NCI-H524 (cell line): ENCODE data around the gene PDLIM5.
"Not testable (repeated sequence)": the region's sequence is repeated elsewhere in the genome, so short reads cannot be mapped to it uniquely, and the experiment has no call there.

ENCODE experiments used
- DNase-seq, 2 experiments: peaks; one replicate each; lab custom pipeline; 2025; lab: John Stamatoyannopoulos, UW

PDLIM5 gene

DNA sequence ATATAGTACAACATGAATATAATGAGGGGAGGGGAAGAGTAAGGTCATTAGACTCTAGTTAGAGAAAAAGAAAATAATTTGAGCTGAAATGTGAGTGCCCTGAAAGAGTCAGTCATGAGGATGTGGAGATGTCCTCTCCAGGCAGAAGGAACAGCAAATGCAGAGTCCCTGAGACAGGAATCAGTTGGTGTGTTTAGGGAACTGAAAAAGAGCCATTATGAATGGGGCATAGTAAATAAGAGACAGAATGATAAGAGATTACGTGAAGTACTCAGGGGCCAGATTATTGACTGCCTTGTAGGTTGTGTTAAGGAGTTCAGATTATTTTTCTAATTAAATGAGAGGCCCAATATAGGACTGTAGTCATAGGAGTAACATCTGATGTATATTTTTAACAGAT lies 147.0 kb downstream of the PDLIM5 start:
- DNase-seq, result no peak

- DNase-seq, result no peak
Observed at GRCh38 chr4:94603170-94603747, 151.5 kb downstream of the PDLIM5 start.

DNA sequence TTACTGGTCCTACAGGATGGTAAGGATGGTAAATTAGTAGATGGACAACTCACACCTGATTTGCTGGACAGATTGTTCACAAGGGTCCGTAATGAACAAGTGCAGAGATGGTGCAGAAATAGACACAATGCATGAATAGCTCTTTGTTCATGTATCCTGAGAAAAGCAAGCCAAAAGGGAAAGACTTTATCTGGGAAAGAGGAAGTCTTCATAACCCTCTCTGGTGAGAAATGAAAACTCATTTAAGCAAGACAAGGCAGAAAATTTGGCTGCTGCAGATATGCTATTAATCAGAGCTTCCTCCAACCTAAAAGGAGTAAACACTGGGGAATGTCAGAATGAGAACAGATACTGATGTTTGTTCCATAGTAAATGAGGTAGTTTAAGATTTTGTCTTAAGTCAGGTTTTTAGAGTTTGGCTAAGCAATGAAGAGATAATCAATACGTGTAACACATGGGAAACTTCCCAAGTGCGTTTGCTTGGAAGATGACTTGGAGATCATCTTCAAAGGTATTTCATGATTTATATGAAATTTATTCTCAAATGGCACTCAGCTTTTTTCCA lies 153.6 kb downstream of the PDLIM5 start:
- DNase-seq, result no peak

- DNase-seq, result no peak
Observed at GRCh38 chr4:94610145-94610544, 158.4 kb downstream of the PDLIM5 start.

- no peak for DNase-seq
Observed at GRCh38 chr4:94613248-94613647, 161.5 kb downstream of the PDLIM5 start.

DNA sequence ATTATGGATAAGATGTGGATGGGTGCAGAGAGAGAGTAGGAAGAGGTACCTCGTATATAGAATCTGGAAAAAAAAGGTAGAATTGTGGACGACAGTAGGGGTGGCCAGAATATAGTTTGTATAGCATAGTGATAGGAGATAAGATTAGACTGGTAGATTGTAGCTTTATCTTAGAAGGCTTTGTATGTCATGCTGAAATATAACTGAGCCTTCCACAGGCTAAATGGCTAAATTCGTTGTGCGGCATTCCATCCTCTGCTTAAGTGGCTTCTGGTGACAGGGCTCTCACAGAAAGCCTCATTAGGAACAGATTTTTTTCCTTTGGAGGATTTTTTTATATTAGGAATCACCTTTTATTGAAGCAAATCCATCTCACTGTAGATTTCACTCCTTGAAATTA lies 163.7 kb downstream of the PDLIM5 start:
- no peak for DNase-seq

GRCh38 chr4:94621491-94622080 lies 169.8 kb downstream of the PDLIM5 start:
- DNase-seq, result peak in 1 of 2 experiments; percentile 28

DNA sequence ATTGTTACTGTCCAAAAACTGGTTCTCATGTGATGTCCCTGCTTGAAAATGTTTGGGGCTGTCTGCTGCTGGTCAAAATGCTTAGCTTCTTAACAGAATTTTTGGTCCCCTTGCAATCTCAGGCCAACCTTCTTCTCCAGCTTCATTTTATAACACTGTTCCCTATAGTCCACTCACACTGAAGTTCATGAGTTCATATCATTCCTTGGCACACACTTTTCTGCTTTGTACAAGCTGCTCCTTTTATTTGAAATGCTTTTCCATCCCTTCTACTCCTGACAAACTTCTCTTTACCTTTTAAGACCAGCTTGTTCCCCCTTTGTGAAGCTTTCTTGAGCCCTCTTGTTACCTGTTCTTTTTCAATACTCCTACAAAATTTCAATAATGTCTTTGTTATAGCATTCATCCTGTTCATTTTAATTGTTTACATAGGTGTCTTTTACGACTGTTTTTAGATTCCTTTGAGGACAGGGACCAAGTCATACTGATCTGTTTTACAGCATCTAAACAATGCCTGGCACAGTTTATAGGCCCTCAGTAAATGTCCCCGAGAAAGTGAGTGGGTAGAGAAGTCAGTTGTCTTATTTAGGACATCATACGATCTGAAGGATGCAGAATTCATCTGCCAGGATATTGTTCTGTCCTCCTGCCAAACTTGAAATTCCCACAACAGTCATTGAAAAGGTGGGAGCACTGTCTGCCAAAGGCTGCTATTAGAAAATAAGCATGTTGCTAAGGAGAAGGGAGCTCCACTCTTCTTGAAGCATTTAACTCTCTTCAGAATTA lies 171.6 kb downstream of the PDLIM5 start:
- no peak for DNase-seq

GRCh38 chr4:94626942-94627341 lies 175.2 kb downstream of the PDLIM5 start:
- no peak for DNase-seq

GRCh38 chr4:94629058-94629457 lies 177.3 kb downstream of the PDLIM5 start:
- DNase-seq, result not testable (repeated sequence)

- peak in 1 of 2 experiments; percentile 38 for DNase-seq
Observed at GRCh38 chr4:94629837-94630236, 178.1 kb downstream of the PDLIM5 start.

GRCh38 chr4:94634271-94634670 lies 182.5 kb downstream of the PDLIM5 start:
- peak in 1 of 2 experiments; percentile 78 for DNase-seq

- DNase-seq, result no peak
Observed at GRCh38 chr4:94635177-94635576, 183.4 kb downstream of the PDLIM5 start.

- peak in 1 of 2 experiments; percentile 38 for DNase-seq
Observed at GRCh38 chr4:94636004-94636403, 184.3 kb downstream of the PDLIM5 start.

- no peak for DNase-seq
Observed at GRCh38 chr4:94639298-94639697, 187.6 kb downstream of the PDLIM5 start.

GRCh38 chr4:94640151-94640550 lies 188.4 kb downstream of the PDLIM5 start:
- no peak for DNase-seq

- DNase-seq, result no peak
Observed at GRCh38 chr4:94641702-94642560, 190.2 kb downstream of the PDLIM5 start.

DNA sequence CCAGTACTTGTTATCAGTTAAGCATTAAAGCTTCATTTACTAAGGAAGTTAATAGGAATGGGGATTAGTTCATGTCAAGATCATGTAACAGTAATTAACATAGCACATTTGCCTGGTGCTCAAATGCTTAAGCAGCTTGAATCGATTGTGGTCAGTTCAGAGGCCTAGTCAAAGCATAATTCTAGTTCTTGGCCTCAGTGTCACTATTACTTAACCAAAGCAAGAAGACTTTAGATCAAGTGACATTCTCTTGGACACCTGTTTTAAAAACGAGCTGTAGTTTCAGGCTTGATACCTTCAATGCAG lies 190.8 kb downstream of the PDLIM5 start:
- peak in 1 of 2 experiments; percentile 75 for DNase-seq

DNA sequence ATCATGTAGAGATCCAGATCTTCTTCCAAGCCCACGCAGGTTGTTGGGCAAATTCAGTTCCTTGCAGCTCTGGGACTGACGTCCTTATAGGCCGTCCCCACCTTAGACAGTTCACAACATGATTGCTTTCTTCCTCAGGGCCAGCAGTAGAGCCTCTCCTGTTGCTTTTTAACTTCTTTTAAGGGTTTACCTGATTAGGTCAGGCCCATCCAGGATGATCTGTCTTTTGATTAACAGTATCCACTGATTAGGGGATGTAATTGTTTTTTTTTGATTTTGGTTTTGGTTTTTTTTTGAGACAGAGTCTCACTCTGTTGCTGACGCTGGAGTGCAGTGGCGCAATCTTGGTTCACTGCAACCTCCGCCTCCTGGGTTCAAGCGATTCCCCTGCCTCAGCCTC lies 197.0 kb downstream of the PDLIM5 start:
- no peak for DNase-seq

DNA sequence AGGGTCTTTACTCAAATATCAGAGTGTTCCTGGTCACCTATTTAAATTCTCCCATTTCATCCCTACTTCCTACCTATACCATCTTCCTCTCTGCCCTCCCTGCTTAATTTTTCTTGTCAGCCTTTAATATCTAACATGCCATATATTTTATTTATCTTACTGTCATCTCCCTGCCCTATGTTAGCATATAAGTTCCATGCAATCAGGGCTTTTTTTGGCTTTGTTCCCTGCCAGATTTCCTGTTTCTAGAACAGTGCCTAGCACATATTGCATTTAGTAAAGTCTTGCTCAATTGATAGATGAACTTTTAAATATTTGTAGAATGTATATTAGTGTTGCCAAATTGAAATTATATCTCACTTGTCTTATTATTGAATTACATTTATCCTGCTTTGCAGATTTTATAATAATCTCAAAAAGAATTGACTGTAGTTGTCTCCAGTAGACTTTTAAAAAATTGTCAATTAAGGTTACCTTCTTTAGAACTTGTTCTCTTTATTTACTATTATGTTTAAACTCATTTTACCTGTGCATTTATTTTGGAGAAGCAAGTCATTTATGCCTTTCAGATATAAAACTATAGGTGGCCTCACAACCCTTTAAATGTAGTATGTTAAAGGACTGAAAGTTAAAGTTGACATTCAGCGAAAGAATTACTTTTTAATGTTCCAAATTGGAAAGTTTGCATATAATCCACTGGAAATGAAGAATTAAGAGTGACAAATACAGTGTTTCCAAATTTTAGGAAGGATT lies 197.8 kb downstream of the PDLIM5 start:
- DNase-seq, result no peak

DNA sequence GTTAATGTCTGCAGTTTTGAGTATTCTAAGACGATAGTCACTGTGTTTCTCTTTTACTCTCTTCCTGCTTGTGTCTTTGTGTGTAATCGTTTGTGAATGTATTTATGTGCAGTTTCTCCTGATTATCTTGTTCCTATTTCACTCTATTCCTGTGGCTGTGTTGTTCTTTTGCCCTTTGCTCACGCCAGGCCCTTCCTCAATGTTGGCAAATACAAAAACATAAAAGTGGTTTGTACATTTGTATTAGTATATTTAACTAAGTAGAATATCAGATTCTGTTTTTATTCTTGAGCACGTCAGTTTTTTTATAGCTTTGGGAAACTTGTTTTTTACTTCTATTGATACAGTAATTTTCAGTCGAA lies 198.4 kb downstream of the PDLIM5 start:
- no peak for DNase-seq
